ENCODE results near the gene KRTAP2-3. TPM values are rescaled to one million over a fixed set of nuclear protein-coding genes. Genes with fewer than 3 reads are reported as not detected.
A peak's percentile ranks its signal among the peaks of the same experiment; 100 is the strongest.
"Not testable (repeated sequence)": the region's sequence is repeated elsewhere in the genome, so short reads cannot be mapped to it uniquely, and the experiment has no call there.

The KRTAP2-3 gene, protein sequence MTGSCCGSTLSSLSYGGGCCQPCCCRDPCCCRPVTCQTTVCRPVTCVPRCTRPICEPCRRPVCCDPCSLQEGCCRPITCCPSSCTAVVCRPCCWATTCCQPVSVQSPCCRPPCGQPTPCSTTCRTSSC
- not detected in 2 replicates for total RNA-seq (2014; rRNA removed; shearing (Covaris generic); ENCODE audit: low replicate concordance)

DNA sequence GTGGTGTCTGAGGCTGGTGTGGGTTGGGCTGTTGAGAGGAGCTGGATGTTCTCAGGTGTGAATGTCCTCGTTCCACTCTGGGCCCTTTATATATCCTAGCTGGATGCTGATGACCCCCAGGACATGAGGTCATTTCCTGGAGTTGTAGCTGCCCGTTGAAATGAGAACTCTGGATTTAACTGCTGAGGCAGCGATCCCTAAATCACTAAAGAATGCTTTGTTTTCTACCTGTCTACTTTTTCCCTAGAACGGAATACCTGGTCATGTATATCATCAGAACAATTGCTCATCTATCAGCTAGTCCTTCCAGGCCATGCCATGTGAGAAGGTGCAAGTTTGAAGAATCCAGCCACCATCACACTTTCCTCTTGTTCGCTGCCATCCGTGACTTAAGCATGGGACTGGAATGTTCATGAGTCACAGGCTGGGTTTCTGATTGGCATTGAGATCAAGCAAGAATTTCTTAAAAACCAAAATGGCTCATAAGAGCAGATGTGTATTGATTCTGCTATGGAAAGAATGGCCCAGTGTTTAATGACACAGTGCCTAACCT, at the start of gene KRTAP2-3:
Gene KRTAP2-3, minus strand, starts transcription at position 63 of the 553 bp plus-strand sequence. CDS start 64 bp downstream, outside the sequence.
- Histone ChIP-seq H4K20me1 (ENCODE audit: insufficient read depth, low read depth, low read length) (no peaks in the 10 kb centered on the region), H2AFZ (ENCODE audit: low read length) (no peak within 1 kb of the TSS), H3K4me3 (ENCODE audit: low read length) (no peak within 1 kb of the TSS), H3K36me3 (ENCODE audit: insufficient read depth, low read length) (no peaks in the 10 kb centered on the region), H3K27me3 (ENCODE audit: low read length) (no peaks in the 10 kb centered on the region), H3K9me2 (replicated peaks; ENCODE audit: insufficient read depth, low read length) (no peaks in the 10 kb centered on the region), H3K9me3 (ENCODE audit: low read length) (no peaks in the 10 kb centered on the region), H3K4me2 (ENCODE audit: low read depth, low read length, poor library complexity, severe bottlenecking) (no peak within 1 kb of the TSS), H3K4me1 (ENCODE audit: low read length) (no peaks in the 10 kb centered on the region), H3K9ac (ENCODE audit: low read length) (no peak within 1 kb of the TSS), H3K79me2 (ENCODE audit: low read length) (no peaks in the 10 kb centered on the region), H3K27ac (ENCODE audit: low read length) (no peak within 1 kb of the TSS)
- DNase-seq, result peak; percentile 14

DNA sequence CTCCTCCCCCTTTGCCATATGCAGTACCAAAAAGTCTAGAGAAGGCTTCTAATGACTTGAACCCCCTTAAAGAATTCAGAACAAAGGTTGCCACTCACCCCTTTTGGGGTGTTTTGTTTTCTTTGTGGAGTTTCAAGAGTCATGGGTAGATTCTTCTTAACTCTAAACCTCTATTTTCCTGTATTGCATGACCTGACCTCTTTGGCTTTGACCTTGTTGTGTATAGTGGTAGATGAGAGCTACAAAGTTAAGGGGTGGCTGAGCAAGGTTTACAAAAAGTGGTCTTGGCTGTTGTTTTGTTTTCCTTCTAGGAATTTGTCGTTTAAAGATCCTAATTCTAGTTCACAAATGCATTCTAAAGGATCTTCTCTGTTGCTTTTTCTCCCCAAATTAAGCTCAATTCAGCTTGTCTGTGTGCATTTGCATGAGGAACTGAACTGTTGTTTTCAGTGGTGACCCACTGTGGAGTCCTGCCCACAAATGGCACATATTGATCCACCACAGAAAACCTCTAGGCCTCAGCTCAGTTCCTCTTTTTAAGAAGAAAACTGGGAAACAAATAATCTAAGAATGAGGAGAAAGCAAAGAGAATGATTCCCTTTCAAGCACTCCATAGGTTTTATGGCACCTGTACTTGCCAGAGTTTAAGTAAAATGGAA, 48.9 kb upstream of the KRTAP2-3 start:
- DNase-seq; H3K4me1 ChIP-seq (ENCODE audit: low read length); H3K9ac ChIP-seq (ENCODE audit: low read length); H3K27ac ChIP-seq (ENCODE audit: low read length); H3K4me2 ChIP-seq (ENCODE audit: low read depth, low read length, poor library complexity, severe bottlenecking); H3K9me3 ChIP-seq (ENCODE audit: low read length); H3K4me3 ChIP-seq (ENCODE audit: low read length); H2AFZ ChIP-seq (ENCODE audit: low read length); H3K36me3 ChIP-seq (ENCODE audit: insufficient read depth, low read length); H4K20me1 ChIP-seq (ENCODE audit: insufficient read depth, low read depth, low read length); H3K79me2 ChIP-seq (ENCODE audit: low read length); H3K9me2 ChIP-seq (replicated peaks; ENCODE audit: insufficient read depth, low read length); H3K27me3 ChIP-seq (ENCODE audit: low read length): not testable (repeated sequence)

DNA sequence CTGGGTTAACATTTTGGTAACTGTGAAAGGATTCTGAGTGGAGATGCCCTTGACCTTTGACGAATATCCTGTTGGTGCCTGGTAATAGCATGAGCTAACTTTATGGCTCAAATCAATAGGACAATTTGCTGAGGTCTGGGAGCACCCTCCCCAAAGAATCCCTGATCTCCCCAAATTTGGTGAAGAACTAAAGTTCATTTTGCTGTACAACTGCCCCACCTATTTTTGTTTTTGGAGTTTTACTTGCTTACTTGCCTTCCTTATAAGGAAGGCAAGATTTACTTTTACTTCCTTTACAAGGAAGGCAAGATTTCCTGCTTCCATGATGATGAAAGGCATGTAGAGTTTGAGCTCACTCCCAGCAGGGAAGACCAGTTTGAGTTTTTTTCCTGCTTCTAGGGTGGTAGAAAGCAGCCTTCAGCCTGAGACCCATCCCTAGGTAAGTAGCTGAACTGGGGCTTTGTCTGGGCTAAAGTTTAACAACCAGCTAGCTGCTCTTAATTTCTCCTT, 48.1 kb upstream of the KRTAP2-3 start:
- Histone ChIP-seq H3K4me2 (ENCODE audit: low read depth, low read length, poor library complexity, severe bottlenecking) (no peak overlapping the region), H3K27ac (ENCODE audit: low read length) (no peak overlapping the region), H4K20me1 (ENCODE audit: insufficient read depth, low read depth, low read length) (no peaks in the 10 kb centered on the region), H3K36me3 (ENCODE audit: insufficient read depth, low read length) (no peaks in the 10 kb centered on the region), H3K79me2 (ENCODE audit: low read length) (no peaks in the 10 kb centered on the region), H3K4me3 (ENCODE audit: low read length) (no peak overlapping the region), H3K9me3 (ENCODE audit: low read length) (peaks cover 3% of the 10 kb centered on the region; the same call in 1 of the 2 replicates), H2AFZ (ENCODE audit: low read length) (no peak overlapping the region), H3K4me1 (ENCODE audit: low read length) (no peaks in the 10 kb centered on the region), H3K27me3 (ENCODE audit: low read length) (no peaks in the 10 kb centered on the region), H3K9me2 (replicated peaks; ENCODE audit: insufficient read depth, low read length) (no peaks in the 10 kb centered on the region), H3K9ac (ENCODE audit: low read length) (no peak overlapping the region)
- no peak for DNase-seq

DNA sequence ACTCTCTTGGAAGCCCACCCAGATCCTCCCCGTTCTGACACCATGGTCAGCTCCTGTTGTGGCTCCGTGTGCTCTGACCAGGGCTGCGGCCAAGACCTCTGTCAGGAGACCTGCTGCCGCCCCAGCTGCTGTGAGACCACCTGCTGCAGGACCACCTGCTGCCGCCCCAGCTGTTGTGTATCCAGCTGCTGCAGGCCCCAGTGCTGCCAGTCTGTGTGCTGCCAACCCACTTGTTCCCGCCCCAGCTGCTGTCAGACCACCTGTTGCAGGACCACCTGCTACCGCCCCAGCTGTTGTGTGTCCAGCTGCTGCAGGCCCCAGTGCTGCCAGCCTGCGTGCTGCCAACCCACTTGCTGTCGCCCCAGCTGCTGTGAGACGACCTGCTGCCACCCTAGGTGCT, 45.4 kb upstream of the KRTAP2-3 start, which contains the start of gene KRTAP4-9:
Gene KRTAP4-9, plus strand, starts transcription at position 43 of the 400 bp plus-strand sequence. Its CDS starts 0 bp downstream, at position 43.
- H3K9me2 ChIP-seq (replicated peaks; ENCODE audit: insufficient read depth, low read length); DNase-seq; H2AFZ ChIP-seq (ENCODE audit: low read length); H3K4me2 ChIP-seq (ENCODE audit: low read depth, low read length, poor library complexity, severe bottlenecking); H3K9ac ChIP-seq (ENCODE audit: low read length); H3K79me2 ChIP-seq (ENCODE audit: low read length); H3K36me3 ChIP-seq (ENCODE audit: insufficient read depth, low read length); H3K27me3 ChIP-seq (ENCODE audit: low read length); H3K9me3 ChIP-seq (ENCODE audit: low read length); H4K20me1 ChIP-seq (ENCODE audit: insufficient read depth, low read depth, low read length); H3K4me3 ChIP-seq (ENCODE audit: low read length); H3K4me1 ChIP-seq (ENCODE audit: low read length); H3K27ac ChIP-seq (ENCODE audit: low read length): not testable (repeated sequence)

DNA sequence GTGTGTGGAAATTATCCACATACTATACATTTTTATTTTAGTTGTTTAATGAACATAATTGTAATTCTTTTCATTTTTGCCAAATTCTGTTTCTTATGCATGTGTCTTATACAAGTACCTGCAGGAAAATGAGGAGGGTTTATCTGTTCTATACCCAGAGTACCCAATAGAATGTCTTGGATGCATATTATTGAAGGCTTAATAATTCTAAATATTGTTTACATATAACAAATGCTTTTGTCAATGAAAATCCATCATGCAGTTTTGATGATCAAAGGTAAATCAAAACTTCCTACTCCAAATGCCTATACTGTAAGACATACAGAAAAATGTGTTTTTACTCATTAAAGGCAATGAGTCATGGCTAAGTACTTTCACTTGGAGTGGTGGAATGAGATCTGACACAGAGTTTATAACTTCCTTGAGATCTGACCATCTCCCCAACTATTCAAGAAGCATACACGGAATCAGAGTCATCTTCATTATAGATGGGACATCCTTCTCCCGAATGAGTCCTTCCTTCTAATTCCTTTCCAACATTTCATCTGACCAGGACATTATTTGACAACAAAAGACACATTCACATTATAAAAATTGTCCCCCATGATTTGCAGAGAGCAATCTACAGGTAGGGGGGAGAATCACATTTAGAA, 44.6 kb upstream of the KRTAP2-3 start:
- not testable (repeated sequence) for H3K9ac ChIP-seq (ENCODE audit: low read length); H3K27ac ChIP-seq (ENCODE audit: low read length); H3K9me3 ChIP-seq (ENCODE audit: low read length); H3K27me3 ChIP-seq (ENCODE audit: low read length); DNase-seq; H4K20me1 ChIP-seq (ENCODE audit: insufficient read depth, low read depth, low read length); H3K9me2 ChIP-seq (replicated peaks; ENCODE audit: insufficient read depth, low read length); H3K79me2 ChIP-seq (ENCODE audit: low read length); H3K4me3 ChIP-seq (ENCODE audit: low read length); H3K4me1 ChIP-seq (ENCODE audit: low read length); H2AFZ ChIP-seq (ENCODE audit: low read length); H3K4me2 ChIP-seq (ENCODE audit: low read depth, low read length, poor library complexity, severe bottlenecking); H3K36me3 ChIP-seq (ENCODE audit: insufficient read depth, low read length)

DNA sequence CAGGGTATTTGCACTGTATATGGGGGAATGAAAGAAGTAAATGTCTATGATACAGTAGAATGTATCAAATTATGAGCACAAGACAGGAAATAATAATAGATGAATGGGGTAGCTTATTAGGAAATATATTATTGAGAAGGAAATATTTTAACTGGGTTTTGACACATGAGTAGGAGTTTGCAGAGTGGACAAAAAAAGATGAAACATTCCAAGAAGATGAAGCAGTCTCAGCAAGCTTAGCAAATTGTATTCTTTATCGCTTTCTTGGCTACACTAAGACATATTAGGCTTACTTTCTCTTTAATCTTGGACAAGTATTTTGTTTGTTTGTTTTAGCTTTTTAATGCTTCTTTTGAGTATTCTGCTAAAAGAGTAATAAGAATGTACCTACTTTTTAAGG, 44.0 kb upstream of the KRTAP2-3 start:
- Histone ChIP-seq H2AFZ (ENCODE audit: low read length) (no peak overlapping the region), H3K79me2 (ENCODE audit: low read length) (no peaks in the 10 kb centered on the region), H4K20me1 (ENCODE audit: insufficient read depth, low read depth, low read length) (no peaks in the 10 kb centered on the region), H3K9ac (ENCODE audit: low read length) (no peak overlapping the region), H3K4me2 (ENCODE audit: low read depth, low read length, poor library complexity, severe bottlenecking) (no peak overlapping the region), H3K36me3 (ENCODE audit: insufficient read depth, low read length) (no peaks in the 10 kb centered on the region), H3K27me3 (ENCODE audit: low read length) (no peaks in the 10 kb centered on the region), H3K9me3 (ENCODE audit: low read length) (no peaks in the 10 kb centered on the region), H3K4me1 (ENCODE audit: low read length) (no peaks in the 10 kb centered on the region), H3K27ac (ENCODE audit: low read length) (no peak overlapping the region), H3K4me3 (ENCODE audit: low read length) (no peak overlapping the region), H3K9me2 (replicated peaks; ENCODE audit: insufficient read depth, low read length) (no peaks in the 10 kb centered on the region)
- DNase-seq, result no peak

DNA sequence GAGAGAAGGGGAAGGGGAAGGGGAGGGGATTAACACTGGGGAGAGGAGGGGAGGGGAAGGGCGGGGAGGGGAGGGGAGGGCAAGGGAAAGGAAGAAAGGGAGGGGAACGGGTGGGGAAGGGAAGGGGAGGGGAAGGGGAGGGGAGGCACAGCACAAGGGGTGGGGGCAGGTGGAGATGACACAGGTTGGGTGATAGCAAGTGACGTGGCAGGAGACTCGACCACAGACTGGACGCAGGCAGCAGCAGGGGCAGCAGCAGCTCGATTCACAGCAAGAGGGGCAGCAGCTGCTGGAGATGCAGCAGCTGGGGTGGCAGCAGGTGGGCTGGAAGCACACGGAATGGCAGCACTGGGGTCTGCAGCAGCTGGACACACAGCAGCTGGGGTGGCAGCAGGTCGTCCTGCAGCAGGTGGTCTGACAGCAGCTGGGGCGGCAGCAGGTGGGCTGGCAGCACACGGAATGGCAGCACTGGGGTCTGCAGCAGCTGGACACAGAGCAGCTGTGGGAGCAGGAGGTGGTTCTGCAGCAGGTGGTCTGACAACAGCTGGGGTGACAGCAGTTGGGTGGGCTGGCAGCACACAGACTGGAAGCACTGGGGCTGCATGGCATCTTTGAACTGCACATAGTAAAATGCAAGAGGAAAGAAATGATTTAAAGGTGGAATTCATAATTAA, 41.8 kb upstream of the KRTAP2-3 start, which contains the start of gene KRTAP4-16:
Gene KRTAP4-16, minus strand, starts transcription at position 624 of the 674 bp plus-strand sequence. Its CDS starts 0 bp downstream, at position 624.
- DNase-seq, result no peak
- Histone ChIP-seq H3K79me2 (ENCODE audit: low read length) (no peaks in the 10 kb centered on the region), H3K4me3 (ENCODE audit: low read length) (no peak within 1 kb of the TSS), H3K9ac (ENCODE audit: low read length) (no peak within 1 kb of the TSS), H3K27me3 (ENCODE audit: low read length) (no peaks in the 10 kb centered on the region), H3K27ac (ENCODE audit: low read length) (no peak within 1 kb of the TSS), H2AFZ (ENCODE audit: low read length) (no peak within 1 kb of the TSS), H4K20me1 (ENCODE audit: insufficient read depth, low read depth, low read length) (no peaks in the 10 kb centered on the region), H3K9me3 (ENCODE audit: low read length) (no peaks in the 10 kb centered on the region), H3K4me1 (ENCODE audit: low read length) (no peaks in the 10 kb centered on the region), H3K36me3 (ENCODE audit: insufficient read depth, low read length) (no peaks in the 10 kb centered on the region), H3K4me2 (ENCODE audit: low read depth, low read length, poor library complexity, severe bottlenecking) (no peak within 1 kb of the TSS), H3K9me2 (replicated peaks; ENCODE audit: insufficient read depth, low read length) (no peaks in the 10 kb centered on the region)

Data from Karpas-422 (cell line).